H1 (cell line): ENCODE results near the gene HOXA13. TPM values are rescaled to one million over a fixed set of nuclear protein-coding genes. Genes with fewer than 3 reads are reported as not detected.

Source experiments
- RNF2 ChIP-seq: fragments of 200-900, 300-1000 bp; sonication (generic); IDR thresholded peaks from 2 replicates; pipeline ENCODE4 v1.7.1; 2016; ENCODE audit warnings: borderline replicate concordance, low read depth, mild to moderate bottlenecking, antibody characterized with exemption, low read length; ENCODE audit not compliant: poor library complexity, severe bottlenecking; ENCODE audit errors: missing control alignments
- polyA plus RNA-seq, 7 experiments: library from polyadenylated mRNA; depleted of rRNA in 3 of 7; stranded (reverse) in 5 of 7; unstranded in 2 of 7; fragments of >200 nt in 5 of 7; fragments of 200-250 nt in 2 of 7; gene quantifications; 1 replicate in 5 of 7; 2 replicates in 1 of 7; 4 replicates in 1 of 7; pipeline versions ENCODE4 v1.2.1 to v1.2.3, GENCODE V29; 2011 to 2013; ENCODE audit warnings: missing spikeins in 2 of 7, mixed read lengths in 2 of 7
- total RNA-seq: library from RNA; stranded (reverse); fragmentation: NEBNext Ultra II Directional; extraction: Animal tissue kit (Norgen Biotek cat#: 25700); gene quantifications from 2 replicates; pipeline ENCODE4 v1.2.1, GENCODE V29; 2021

The HOXA13 gene
- total and polyA plus RNA-seq, 2 of the 8 experiments (the other 6 are each of a cell fraction or from before 2014, with no cell fraction given): not detected

DNA sequence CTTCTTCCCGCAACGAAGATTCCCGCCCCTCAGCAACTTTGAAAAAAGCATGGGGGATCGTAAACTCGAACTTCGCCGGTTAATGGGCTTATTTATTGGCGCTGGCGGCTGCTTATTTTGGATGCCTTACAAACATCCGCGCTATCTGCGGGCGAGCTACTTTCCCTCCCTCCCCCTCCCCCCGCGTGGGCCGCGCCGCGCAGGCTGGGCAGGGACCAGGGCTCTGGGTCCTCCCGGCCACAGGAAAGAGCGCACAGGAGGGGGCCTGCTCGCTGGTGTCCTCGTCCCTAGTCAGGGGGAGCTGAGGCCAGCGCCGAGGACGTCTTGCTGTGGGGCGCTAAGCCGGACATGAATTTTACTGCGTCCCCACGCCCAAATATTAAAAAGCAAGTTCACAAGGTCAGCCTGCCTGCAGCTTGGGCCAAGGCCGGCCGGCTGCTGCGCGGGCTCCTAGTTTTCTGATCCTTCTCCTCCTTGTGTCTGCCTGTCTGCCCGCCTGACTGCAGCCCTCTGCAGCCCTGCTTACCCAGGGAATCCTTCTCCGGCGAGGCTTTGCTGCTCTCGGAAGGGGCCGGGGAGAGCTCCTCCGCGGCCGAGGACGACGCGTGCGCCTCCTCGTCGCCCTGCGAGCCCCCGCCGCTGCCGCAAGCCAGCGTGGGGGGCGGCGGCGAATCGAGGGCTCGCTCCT is 26.9 kb downstream of the HOXA13 start (continued):
- TF ChIP-seq RNF2: peak; percentile 72
